Measurements from ENCODE around the gene DPYD.
A peak's percentile ranks its signal among the peaks of the same experiment; 100 is the strongest.

The DPYD gene

GRCh38 chr1:97084546-97084945 lies 836.3 kb downstream of the DPYD start:
- TF ChIP-seq CTCF (conservative IDR thresholded peaks at IDR 0.05; ENCODE audit: control insufficient read depth, insufficient read depth, low read depth, low read length): no peak
- DNase-seq (ENCODE audit: low read depth): peak; percentile 36
- H3K4me3 ChIP-seq (ENCODE audit: control insufficient read depth, low read depth, low read length): no peak overlapping the region

GRCh38 chr1:97082160-97082848 lies 838.5 kb downstream of the DPYD start:
- H3K4me3 ChIP-seq (ENCODE audit: control insufficient read depth, low read depth, low read length): no peak overlapping the region
- TF ChIP-seq CTCF (conservative IDR thresholded peaks at IDR 0.05; ENCODE audit: control insufficient read depth, insufficient read depth, low read depth, low read length): no peak
- no peak for DNase-seq (ENCODE audit: low read depth)

- no peak for TF ChIP-seq CTCF (conservative IDR thresholded peaks at IDR 0.05; ENCODE audit: control insufficient read depth, insufficient read depth, low read depth, low read length)
- no peak for DNase-seq (ENCODE audit: low read depth)
Observed at GRCh38 chr1:97078872-97079271, 842.0 kb downstream of the DPYD start.

GRCh38 chr1:97077221-97077620 lies 843.6 kb downstream of the DPYD start:
- no peak for DNase-seq (ENCODE audit: low read depth)
- no peak for TF ChIP-seq CTCF (conservative IDR thresholded peaks at IDR 0.05; ENCODE audit: control insufficient read depth, insufficient read depth, low read depth, low read length)
- no peak overlapping the region for H3K4me3 ChIP-seq (ENCODE audit: control insufficient read depth, low read depth, low read length)

More at GRCh38 chr1:97078872-97079271, 842.0 kb downstream of the DPYD start:
- no peak overlapping the region for H3K4me3 ChIP-seq (ENCODE audit: control insufficient read depth, low read depth, low read length)

- H3K4me3 ChIP-seq (ENCODE audit: control insufficient read depth, low read depth, low read length): no peak overlapping the region
- no peak for DNase-seq (ENCODE audit: low read depth)
- TF ChIP-seq CTCF (conservative IDR thresholded peaks at IDR 0.05; ENCODE audit: control insufficient read depth, insufficient read depth, low read depth, low read length): no peak
Observed at GRCh38 chr1:97074771-97075170, 846.1 kb downstream of the DPYD start.

GRCh38 chr1:97073936-97074335 lies 846.9 kb downstream of the DPYD start:
- DNase-seq (ENCODE audit: low read depth): no peak
- TF ChIP-seq CTCF (conservative IDR thresholded peaks at IDR 0.05; ENCODE audit: control insufficient read depth, insufficient read depth, low read depth, low read length): no peak
- no peak overlapping the region for H3K4me3 ChIP-seq (ENCODE audit: control insufficient read depth, low read depth, low read length)

Data from fibroblast of mammary gland (primary cell).